ENCODE results near the gene MTHFD1L. TPM values are rescaled to one million over a fixed set of nuclear protein-coding genes. Genes with fewer than 3 reads are reported as not detected.

Gene MTHFD1L
- total and polyA plus RNA-seq, 11 donors = 1.1 to 13.2 (median 4.2) TPM

DNA sequence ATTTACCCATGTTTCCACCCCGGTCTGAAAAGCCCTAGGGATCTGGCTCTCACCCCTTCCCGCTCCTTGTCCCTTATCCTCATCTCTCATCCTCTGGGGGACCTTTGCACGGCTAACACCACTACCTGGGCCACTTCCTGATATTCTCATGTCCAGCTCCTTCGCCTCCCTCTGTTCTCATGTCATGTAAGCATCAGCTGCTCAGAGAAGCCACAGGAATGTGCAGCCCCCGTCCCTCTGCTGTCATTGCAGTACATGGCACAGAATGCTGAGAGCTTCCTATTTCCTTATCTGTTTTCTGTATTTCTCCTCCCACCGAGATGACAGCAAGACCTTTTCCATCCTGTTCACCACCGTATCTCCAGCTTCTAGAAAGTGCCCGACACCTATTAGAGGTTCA lies 102.4 kb downstream of the MTHFD1L start:
- peaks cover 0 to 7% (median 0%) of the 10 kb centered on the region in 9 donors for H3K36me3 ChIP-seq
- intact Hi-C loops (cut with DNase I) = no loop called here
- no peak overlapping the region for H3K27ac ChIP-seq
- TF ChIP-seq POLR2A (IDR thresholded peaks at IDR 0.05) (no peak), CTCF (IDR thresholded peaks at IDR 0.05) (no peak)
- DNase-seq = no peak
- no peaks in the 10 kb centered on the region for H3K4me1 ChIP-seq
- 63 to 65% (median 64%) methylated on average over 8 of the region's 8 CpGs for WGBS, 4 donors
- H3K9me3 ChIP-seq = no peaks in the 10 kb centered on the region
- H3K27me3 ChIP-seq = no peaks in the 10 kb centered on the region
- H3K4me3 ChIP-seq = no peak overlapping the region
- no peak for ATAC-seq

GRCh38 chr6:150969901-150970300 lies 104.4 kb downstream of the MTHFD1L start:
- no peaks in the 10 kb centered on the region for H3K4me1 ChIP-seq
- intact Hi-C loops (cut with DNase I) = no loop called here
- H3K4me3 ChIP-seq = no peak overlapping the region
- no peak for ATAC-seq
- TF ChIP-seq CTCF (IDR thresholded peaks at IDR 0.05) = no peak
- no peak for TF ChIP-seq POLR2A (IDR thresholded peaks at IDR 0.05)
- H3K9me3 ChIP-seq = peaks cover 0 to 13% (median 0%) of the 10 kb centered on the region in 12 donors
- 97 to 99% (median 98%) methylated on average over 4 of the region's 4 CpGs for WGBS, 4 donors
- H3K27me3 ChIP-seq = no peaks in the 10 kb centered on the region
- no peak for DNase-seq
- H3K27ac ChIP-seq = no peak overlapping the region
- H3K36me3 ChIP-seq = peaks cover 0 to 12% (median 0%) of the 10 kb centered on the region in 9 donors

DNA sequence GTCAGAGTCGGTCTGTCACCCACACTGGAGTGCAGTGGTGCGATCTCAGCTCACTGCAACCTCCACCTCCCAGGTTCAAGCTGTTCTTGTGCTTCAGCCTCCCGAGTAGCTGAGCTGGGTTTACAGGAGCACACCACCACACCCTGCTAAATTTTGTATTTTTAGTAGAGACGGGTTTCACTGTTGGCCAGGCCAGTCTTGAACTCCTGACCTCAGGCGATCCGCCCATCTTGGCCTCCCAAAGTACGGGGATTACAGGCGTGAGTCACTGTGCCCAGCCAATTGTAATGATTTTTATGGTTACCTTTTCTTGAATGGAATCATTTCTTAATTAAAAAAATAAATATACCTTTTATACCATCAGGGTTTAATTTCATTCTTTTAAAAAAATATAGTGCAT lies 105.7 kb downstream of the MTHFD1L start:
- H3K4me3 ChIP-seq = no peak overlapping the region
- peaks cover 0 to 13% (median 0%) of the 10 kb centered on the region in 12 donors for H3K9me3 ChIP-seq
- intact Hi-C loops (cut with DNase I) = no loop called here
- H3K27ac ChIP-seq = no peak overlapping the region
- DNase-seq (no peak), ATAC-seq (no peak)
- 84 to 94% (median 91%) methylated on average over 8 of the region's 8 CpGs for WGBS, 4 donors
- no peaks in the 10 kb centered on the region for H3K4me1 ChIP-seq
- no peaks in the 10 kb centered on the region for H3K27me3 ChIP-seq
- H3K36me3 ChIP-seq = peaks cover 0 to 12% (median 0%) of the 10 kb centered on the region in 9 donors
- TF ChIP-seq CTCF (IDR thresholded peaks at IDR 0.05) (no peak), POLR2A (IDR thresholded peaks at IDR 0.05) (no peak)

GRCh38 chr6:150975136-150975535 lies 109.6 kb downstream of the MTHFD1L start:
- H3K4me3 ChIP-seq = no peak overlapping the region
- H3K9me3 ChIP-seq = peaks cover 0 to 13% (median 0%) of the 10 kb centered on the region in 12 donors
- no peak for DNase-seq
- H3K36me3 ChIP-seq = peaks cover 0 to 12% (median 0%) of the 10 kb centered on the region in 9 donors
- TF ChIP-seq CTCF (IDR thresholded peaks at IDR 0.05) (no peak), POLR2A (IDR thresholded peaks at IDR 0.05) (no peak)
- H3K27me3 ChIP-seq = no peaks in the 10 kb centered on the region
- intact Hi-C loops (cut with DNase I) = no loop called here
- no peaks in the 10 kb centered on the region for H3K4me1 ChIP-seq
- H3K27ac ChIP-seq = no peak overlapping the region
- 95 to 99% (median 97%) methylated on average over 6 of the region's 6 CpGs for WGBS, 4 donors
- no peak for ATAC-seq
